GM18868 (cell line): Measurements from ENCODE around the gene STRAP.

Source experiments
- ATAC-seq: cut with Tn5 transposase; IDR thresholded peaks from one replicate; pipeline ENCODE4 v1.9.1; 2021; ENCODE audit warnings: mild to moderate bottlenecking, moderate library complexity; ENCODE audit not compliant: unreplicated experiment

Gene STRAP

DNA sequence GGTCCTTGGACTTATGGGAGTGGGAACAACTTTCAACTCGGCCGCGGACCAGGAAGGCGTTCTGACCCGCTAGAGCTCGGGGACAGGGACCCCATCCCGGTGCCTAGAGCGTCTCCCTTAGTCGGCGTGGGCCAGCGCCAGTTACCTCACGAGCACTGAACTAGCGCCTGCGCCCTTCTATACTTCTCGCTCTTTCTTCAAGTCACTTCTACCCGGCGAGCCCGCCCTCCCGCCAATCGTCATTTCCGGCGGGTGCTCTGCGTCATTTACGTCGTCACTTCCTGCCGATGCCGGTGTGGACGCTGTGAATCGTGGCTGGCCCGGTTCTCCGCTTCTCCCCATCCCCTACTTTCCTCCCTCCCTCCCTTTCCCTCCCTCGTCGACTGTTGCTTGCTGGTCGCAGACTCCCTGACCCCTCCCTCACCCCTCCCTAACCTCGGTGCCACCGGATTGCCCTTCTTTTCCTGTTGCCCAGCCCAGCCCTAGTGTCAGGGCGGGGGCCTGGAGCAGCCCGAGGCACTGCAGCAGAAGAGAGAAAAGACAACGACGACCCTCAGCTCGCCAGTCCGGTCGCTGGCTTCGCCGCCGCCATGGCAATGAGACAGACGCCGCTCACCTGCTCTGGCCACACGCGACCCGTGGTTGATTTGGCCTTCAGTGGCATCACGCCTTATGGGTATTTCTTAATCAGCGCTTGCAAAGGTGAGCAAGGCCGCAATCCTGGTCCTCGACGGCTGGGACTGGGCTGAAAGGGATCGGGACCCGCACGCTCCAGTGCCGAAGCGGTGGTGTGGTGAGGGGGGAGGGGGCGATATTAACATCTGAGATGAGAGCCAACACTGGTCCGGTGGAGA is at the start of gene STRAP:
STRAP (plus strand) TSS at position 270 of the 854 bp plus-strand sequence; CDS start at position 591, 321 bp downstream.
- peak; percentile 97 for ATAC-seq

GRCh38 chr12:15834575-15834974 is 47.6 kb upstream of the STRAP start:
- ATAC-seq: no peak

- ATAC-seq: no peak
Measured at GRCh38 chr12:15837141-15837790, 44.9 kb upstream of the STRAP start.

GRCh38 chr12:15839041-15839440 is 43.1 kb upstream of the STRAP start:
- ATAC-seq: no peak

DNA sequence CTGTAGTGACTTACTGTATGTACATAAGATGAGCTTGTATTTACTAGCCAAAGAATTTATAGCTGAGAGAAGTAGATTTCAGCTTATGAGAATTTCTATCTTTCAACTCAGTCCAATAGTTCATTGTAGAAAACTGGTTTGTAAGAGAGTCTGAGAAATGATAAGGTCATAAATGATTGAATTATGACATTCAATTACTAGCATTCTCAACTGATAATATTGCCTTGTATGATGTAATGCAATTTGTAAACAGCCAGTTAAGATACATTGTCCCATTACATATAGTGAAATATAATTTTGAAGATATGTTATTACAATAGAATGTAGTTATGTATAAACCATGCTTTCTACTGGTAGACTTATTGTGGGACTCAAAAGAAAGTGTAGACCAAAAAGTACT is 42.5 kb upstream of the STRAP start:
- ATAC-seq: no peak

DNA sequence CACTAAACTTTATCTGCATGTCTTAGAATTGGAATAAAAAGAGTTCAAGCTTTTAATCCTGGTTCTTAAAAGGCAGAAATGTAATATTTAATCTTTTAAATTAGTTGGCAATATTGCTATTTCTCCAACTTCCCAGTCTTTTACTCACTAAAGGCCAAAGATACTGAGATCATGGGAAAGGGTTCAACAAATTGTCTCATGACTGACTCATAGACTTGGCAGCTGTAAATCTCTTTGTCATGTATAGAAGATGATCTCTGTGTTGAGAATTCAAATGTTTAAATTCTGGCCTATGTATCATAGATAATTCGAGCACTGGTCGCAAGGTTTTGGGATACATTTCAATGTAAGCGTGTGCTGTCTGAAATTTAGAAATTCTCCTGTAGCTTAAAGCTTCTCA is 40.1 kb upstream of the STRAP start:
- no peak for ATAC-seq

- no peak for ATAC-seq
Measured at GRCh38 chr12:15846887-15847286, 35.3 kb upstream of the STRAP start.

DNA sequence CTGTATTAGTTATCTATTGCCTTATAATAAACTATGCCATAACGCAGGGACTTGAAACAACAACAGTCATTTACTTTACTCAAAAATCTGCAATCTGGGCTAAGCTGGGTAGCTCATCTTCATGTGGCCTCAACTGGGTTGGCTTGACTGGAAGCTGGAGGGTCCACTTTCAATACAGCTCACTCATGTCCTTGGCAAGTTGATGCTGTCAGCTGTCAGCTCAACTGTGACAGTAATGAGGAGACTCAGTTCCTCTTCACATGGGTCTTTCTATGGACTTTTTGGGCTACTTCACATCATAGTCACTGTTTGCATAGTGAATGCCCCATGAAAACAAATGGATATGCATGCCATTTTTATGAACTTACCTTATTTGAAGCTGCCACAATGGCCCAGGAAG is 33.6 kb upstream of the STRAP start:
- ATAC-seq: peak; percentile 55

- ATAC-seq: no peak
Measured at GRCh38 chr12:15851045-15851620, 31.1 kb upstream of the STRAP start.

GRCh38 chr12:15851919-15852318 is 30.3 kb upstream of the STRAP start:
- no peak for ATAC-seq

DNA sequence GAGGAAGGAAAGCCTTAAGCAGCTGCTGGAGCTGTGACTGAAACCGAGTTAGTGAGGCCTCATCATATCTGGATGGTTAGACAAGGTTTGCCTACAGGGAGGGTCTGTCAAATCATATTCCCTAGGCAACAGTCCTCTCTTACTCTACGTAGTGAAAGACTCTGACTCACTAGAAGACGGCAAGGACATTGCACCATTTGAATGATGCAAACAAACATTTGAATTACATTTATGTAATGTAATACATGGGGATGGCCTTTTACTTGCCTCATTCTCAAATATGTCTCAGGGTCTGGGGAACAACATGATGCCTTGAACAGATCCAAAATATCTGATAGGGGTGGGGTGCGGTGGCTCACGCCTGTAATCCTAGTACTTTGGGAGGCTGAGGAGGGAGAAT is 29.8 kb upstream of the STRAP start:
- no peak for ATAC-seq

- ATAC-seq: no peak
Measured at GRCh38 chr12:15853877-15854276, 28.3 kb upstream of the STRAP start.

DNA sequence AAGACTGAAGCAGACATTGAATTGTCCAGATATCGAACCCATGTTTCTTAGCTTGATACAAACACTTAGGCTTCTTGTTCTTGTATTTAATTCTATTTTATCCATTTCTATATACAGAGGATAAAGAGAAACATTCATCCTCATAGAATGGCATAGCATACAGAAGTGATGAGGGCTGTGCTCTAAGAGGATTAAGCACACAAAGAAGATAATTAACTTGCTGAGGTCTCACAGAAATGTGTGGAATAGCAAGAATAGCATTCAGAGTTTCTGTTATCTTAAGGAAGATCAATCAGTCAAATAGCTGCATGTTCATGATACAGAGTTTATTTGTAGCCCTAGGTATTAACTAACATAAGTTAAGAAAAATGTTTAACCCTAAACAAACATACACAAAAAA is 27.3 kb upstream of the STRAP start:
- ATAC-seq: no peak

GRCh38 chr12:15855646-15856045 is 26.5 kb upstream of the STRAP start:
- ATAC-seq: no peak

DNA sequence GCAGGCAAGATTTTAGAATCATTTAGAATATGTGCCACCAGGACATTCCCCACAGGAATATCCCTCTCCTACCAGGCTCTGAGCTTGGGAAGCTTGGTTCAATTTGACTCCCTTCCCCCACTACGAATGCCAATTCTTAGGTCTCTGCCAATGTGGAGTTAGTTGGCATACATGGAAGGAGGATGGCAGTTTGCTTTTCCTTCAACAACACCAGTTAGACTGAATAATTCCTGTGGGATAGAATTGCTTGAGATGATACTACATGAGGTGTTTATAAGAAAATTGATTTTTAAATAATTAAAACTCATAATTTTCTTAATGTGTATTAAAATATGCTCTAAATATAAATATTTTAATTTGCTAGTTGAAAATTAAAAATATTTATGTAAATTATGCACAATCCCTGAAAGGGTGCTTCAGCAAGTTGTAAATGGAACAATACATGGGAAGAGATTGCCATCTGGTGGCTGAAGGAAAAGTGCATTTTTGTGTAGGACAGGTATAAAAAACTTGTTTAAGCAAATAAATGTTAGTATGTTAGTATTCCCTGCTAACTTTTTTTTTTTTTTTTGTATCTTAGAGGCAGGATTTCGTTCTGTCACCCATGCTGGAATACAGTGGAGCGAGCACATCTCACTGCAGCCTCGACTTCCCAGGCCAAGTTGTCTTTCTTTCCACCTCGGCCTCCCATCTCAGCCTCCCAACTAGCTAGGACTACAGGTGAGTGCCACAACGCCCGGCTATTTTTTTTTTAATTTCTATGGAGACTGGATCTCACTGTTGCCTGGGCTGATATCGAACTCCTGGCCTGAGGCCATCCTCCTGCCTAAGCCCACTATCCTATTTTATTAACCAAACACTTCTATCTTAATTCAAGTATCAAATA is 25.8 kb upstream of the STRAP start:
- peak; percentile 54 for ATAC-seq

DNA sequence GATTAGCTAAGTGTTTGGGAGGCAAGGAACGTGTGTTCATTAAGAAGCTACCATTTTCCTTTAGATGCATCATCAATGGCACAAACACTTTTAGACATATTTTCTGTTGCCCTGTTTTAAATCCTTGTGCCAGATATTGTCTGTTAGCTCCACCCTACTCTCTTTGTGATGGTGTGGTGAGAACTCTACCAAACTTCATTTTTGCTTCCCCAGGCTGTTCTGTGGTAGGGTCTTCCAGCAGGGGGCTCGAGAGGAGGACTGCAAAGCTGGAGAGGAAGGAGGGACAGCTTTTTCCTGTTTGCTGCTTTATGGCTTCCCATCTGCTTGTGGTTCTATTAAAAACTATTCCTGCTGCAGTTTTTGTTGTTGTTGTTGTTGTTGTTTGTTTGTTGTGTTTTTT is 23.8 kb upstream of the STRAP start:
- ATAC-seq: no peak

DNA sequence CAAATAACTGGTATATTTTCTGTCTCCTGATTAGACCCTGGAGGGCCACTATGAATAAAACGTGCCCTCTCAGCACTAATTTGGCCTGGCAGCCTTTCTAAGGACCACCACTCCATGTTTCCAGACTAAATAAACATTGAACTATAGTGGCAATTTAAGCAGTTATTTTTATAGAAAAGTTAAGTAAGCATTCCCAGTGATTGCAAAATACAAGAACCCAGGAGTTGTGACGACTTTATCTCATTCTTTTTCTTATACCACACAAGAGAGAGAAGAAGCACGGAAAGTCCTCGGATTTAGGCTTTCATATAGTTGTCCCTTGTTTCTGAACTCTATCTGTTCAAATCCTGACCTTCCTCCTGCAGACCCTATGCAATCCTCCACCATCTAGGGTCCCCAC is 23.1 kb upstream of the STRAP start:
- no peak for ATAC-seq

DNA sequence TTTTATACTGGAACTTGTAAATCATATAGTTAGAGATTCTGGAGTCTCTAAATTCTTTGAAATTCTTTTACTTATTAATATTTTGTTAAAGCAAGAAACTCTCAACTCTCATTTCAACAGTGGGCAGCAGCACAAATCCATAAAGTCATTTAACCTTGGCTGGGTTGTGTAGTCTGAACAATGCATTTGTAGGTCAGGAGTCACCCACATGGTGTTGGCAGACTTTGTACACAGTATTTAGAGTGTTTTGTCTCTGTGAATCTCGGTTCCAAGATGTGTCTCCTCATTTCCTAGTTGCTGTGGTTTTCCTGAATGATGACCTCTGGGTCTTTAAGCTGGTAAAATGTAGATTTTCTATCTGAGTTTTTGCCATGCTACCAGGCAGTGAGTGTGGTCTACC is 20.8 kb upstream of the STRAP start:
- ATAC-seq: no peak

GRCh38 chr12:15862840-15863239 is 19.3 kb upstream of the STRAP start:
- ATAC-seq: no peak

DNA sequence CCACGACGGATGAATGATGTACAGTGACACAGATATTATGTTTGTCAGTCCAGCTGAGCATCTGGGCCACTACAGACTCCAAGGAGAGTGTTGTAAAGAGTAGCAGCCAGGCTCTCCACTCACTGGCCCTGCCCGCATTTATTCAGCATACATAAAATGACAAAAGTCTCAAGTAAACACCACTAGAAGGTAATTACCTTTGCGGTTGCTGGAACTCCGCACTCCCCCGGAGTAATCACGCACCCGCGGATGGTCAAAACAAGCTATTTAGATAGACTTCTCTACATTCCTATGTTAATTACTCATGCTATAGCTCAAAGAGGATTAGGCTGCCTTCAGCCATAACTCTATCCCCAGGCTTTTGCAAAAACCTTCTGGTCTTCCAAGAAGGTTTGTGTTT is 18.8 kb upstream of the STRAP start:
- no peak for ATAC-seq

DNA sequence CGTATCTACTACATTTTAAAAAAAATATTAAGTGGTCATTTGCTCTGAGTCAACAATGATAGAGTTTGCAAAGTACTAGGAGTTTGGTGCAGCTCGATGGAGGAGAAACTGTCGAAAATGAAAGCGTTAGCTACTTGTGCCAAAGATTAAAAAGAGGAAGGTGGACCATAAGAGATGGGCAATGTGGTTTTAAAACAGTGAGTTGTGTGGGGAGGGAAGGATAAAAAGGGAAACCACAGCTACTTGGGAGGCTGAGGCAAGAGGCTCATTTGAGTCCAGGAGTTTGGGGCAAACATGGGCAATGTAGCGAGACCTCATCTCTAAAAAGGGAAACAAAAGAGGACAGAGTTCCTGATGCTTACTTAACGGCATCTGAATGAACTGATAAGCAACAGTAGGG is 18.2 kb upstream of the STRAP start:
- peak; percentile 95 for ATAC-seq
